HepG2 (cell line): ENCODE data around the gene DDAH1. TPM values are rescaled to one million over a fixed set of nuclear protein-coding genes. Genes with fewer than 3 reads are reported as not detected.

Source experiments
- ATAC-seq: fragments of 200-7000 bp; cut with Tn5 transposase; 3 replicates; pipeline ENCODE4 v1.9.1; 2020; ENCODE audit warnings: mild to moderate bottlenecking, moderate library complexity
- BruUV-seq: library from RNA; stranded (reverse); fragments of 400-500 nt; replicated peaks from 2 replicates; lab custom pipeline; 2021; lab: Mats Ljungman, UMichigan
- CTCF ChIA-PET: fragments of 300-600 bp; formaldehyde crosslinking; extraction: SDS; loops from one replicate; lab custom pipeline; 2021; ENCODE audit warnings: low total read pairs, inconsistent platforms, low intra/inter-chr PET ratio; lab: Yijun Ruan, JAX
- POLR2A ChIA-PET: fragments of 350-600 bp; sonication (Branson Sonifier 250); formaldehyde crosslinking; loops from one replicate; lab custom pipeline; 2020; ENCODE audit warnings: antibody characterized with exemption, inconsistent platforms; lab: Yijun Ruan, JAX
- DNase-seq: peaks from one replicate; pipeline ENCODE4 v3.0.0-alpha.2; 2015; ENCODE audit warnings: low spot score
- FAIRE-seq: peaks from 3 replicates; lab custom pipeline; 2011; peaks lifted over from hg19 to GRCh38; lab: Jason Lieb, UNC
- H2AFZ ChIP-seq: one replicate; pipeline ENCODE4 v1.6.1; 2011; ENCODE audit warnings: low read length, inconsistent platforms
- H3K27ac ChIP-seq: fragments of 300-600 bp; 3 replicates; pipeline ENCODE4 v1.8.0; 2011; ENCODE audit warnings: mixed run types, mild to moderate bottlenecking, mixed read lengths, low read length, inconsistent platforms; ENCODE audit not compliant: insufficient read depth; ENCODE audit errors: extremely low read length
- H3K27me3 ChIP-seq, 2 experiments: fragments of 200-600 bp in 1 of 2; 2 replicates in 1 of 2; 3 replicates in 1 of 2; pipeline versions ENCODE4 v1.6.0 to v1.8.0; 2011; ENCODE audit warnings: low read length in 2 of 2, mild to moderate bottlenecking in 2 of 2, moderate library complexity in 2 of 2, inconsistent platforms in 1 of 2; ENCODE audit not compliant: insufficient read depth in 2 of 2, control insufficient read depth in 1 of 2
- H3K36me3 ChIP-seq, 2 experiments: fragments of 200-600 bp in 1 of 2; replicated peaks in 1 of 2; 2 replicates in 1 of 2; 3 replicates in 1 of 2; pipeline versions ENCODE4 v1.5.1 to v1.8.0; 2011; ENCODE audit warnings: low read length in 2 of 2, inconsistent platforms in 1 of 2; ENCODE audit not compliant: insufficient read depth in 2 of 2, control insufficient read depth in 1 of 2
- H3K4me1 ChIP-seq: 2 replicates; pipeline ENCODE4 v1.5.1; 2012; ENCODE audit warnings: low read length, inconsistent platforms; ENCODE audit not compliant: insufficient read depth
- H3K4me2 ChIP-seq: 2 replicates; pipeline ENCODE4 v1.6.0; 2011; ENCODE audit warnings: low read depth, low read length, inconsistent platforms
- H3K4me3 ChIP-seq, 3 experiments: fragments of 200-600 bp in 1 of 3; sonication (generic), shearing (Covaris generic) in 1 of 3; replicated peaks in 1 of 3; 2 replicates each; pipeline ENCODE4 v1.5.1; 2011 to 2016; ENCODE audit warnings: low read length in 3 of 3, inconsistent platforms in 2 of 3, low read depth in 2 of 3, mild to moderate bottlenecking in 2 of 3, control low read depth in 1 of 3, mixed read lengths in 1 of 3; ENCODE audit not compliant: insufficient read depth in 1 of 3
- H3K79me2 ChIP-seq: one replicate; pipeline ENCODE4 v1.6.1; 2011; ENCODE audit warnings: low read length, inconsistent platforms; ENCODE audit not compliant: insufficient read depth
- H3K9ac ChIP-seq: 2 replicates; pipeline ENCODE4 v1.6.0; 2011; ENCODE audit warnings: mild to moderate bottlenecking, low read depth, low read length, inconsistent platforms; ENCODE audit not compliant: insufficient read depth
- H3K9me3 ChIP-seq: 2 replicates; pipeline ENCODE4 v1.5.1; 2012; ENCODE audit warnings: mild to moderate bottlenecking, low read length
- H4K20me1 ChIP-seq: 2 replicates; pipeline ENCODE4 v1.6.0; 2011; ENCODE audit warnings: inconsistent platforms, mild to moderate bottlenecking, low read length, moderate library complexity; ENCODE audit not compliant: insufficient read depth
- CHD2 ChIP-seq: IDR thresholded peaks from 2 replicates; pipeline ENCODE4 v1.6.1; 2011; ENCODE audit warnings: low read depth, low read length, improper control_type of control experiment
- HBP1 ChIP-seq: IDR thresholded peaks from 2 replicates; pipeline ENCODE4 v1.6.1; 2016; ENCODE audit warnings: low read depth, control low read depth
- WGBS: methylation state at CpG from one replicate; pipeline ENCODE4 v1.1.6; 2017; ENCODE audit warnings: low lambda C conversion rate; 5-methylcytosine and 5-hydroxymethylcytosine counted together
- in situ Hi-C: cut with HindIII; loops from 2 replicates; pipeline ENCODE4 v1.10.0; 2017; ENCODE audit warnings: low pct_unique_long_range_greater_than_20kb; ENCODE audit not compliant: extremely low pct_ligation_motif_present
- intact Hi-C: fragments of 100-400 bp; cut with micrococcal nuclease; formaldehyde crosslinking; loops from one replicate; pipeline ENCODE4 v1.10.0; 2022; ENCODE audit not compliant: unreplicated experiment
- polyA plus RNA-seq, 8 experiments: library from polyadenylated mRNA; depleted of rRNA in 3 of 8; stranded (reverse) in 7 of 8; unstranded in 1 of 8; fragments of >200 nt; fragmentation: Illumina TruSeq in 4 of 8; extraction: Trizol in 4 of 8; gene quantifications; 2 replicates each; pipeline versions ENCODE4 v1.2.1 to v1.2.3, GENCODE V29; 2011 to 2016; ENCODE audit warnings: low read depth in 4 of 8, missing spikeins in 1 of 8, mixed read lengths in 1 of 8; ENCODE audit not compliant: insufficient read depth in 1 of 8
- total RNA-seq, 5 experiments: library from RNA; depleted of rRNA; stranded (reverse); fragments of >200 nt; fragmentation: Illumina TruSeq; extraction: Trizol; gene quantifications; 2 replicates each; pipeline ENCODE4 v1.2.3, GENCODE V29; 2016; ENCODE audit warnings: low read depth in 1 of 5
- TF ChIP-seq, protein P1 (sequence below): sonication (generic); formaldehyde crosslinking; IDR thresholded peaks from 2 replicates; pipeline ENCODE4 v1.4.0; 2020; ENCODE audit warnings: mild to moderate bottlenecking, missing genetic modification reagents
- TF ChIP-seq, protein P2 (sequence below): sonication (generic); formaldehyde crosslinking; IDR thresholded peaks from 2 replicates; pipeline ENCODE4 v1.5.1; 2020; ENCODE audit warnings: mild to moderate bottlenecking, missing genetic modification reagents, borderline replicate concordance
- TF ChIP-seq, protein P3 (sequence below): sonication (generic); formaldehyde crosslinking; IDR thresholded peaks from 2 replicates; pipeline ENCODE4 v1.5.1; 2020; ENCODE audit warnings: mild to moderate bottlenecking, missing genetic modification reagents, borderline replicate concordance

DDAH1 gene
- total and polyA plus RNA-seq, 2 of the 13 experiments (the other 11 are each of a cell fraction or from before 2014, with no cell fraction given) = 39.7 to 64.4 TPM

DNA sequence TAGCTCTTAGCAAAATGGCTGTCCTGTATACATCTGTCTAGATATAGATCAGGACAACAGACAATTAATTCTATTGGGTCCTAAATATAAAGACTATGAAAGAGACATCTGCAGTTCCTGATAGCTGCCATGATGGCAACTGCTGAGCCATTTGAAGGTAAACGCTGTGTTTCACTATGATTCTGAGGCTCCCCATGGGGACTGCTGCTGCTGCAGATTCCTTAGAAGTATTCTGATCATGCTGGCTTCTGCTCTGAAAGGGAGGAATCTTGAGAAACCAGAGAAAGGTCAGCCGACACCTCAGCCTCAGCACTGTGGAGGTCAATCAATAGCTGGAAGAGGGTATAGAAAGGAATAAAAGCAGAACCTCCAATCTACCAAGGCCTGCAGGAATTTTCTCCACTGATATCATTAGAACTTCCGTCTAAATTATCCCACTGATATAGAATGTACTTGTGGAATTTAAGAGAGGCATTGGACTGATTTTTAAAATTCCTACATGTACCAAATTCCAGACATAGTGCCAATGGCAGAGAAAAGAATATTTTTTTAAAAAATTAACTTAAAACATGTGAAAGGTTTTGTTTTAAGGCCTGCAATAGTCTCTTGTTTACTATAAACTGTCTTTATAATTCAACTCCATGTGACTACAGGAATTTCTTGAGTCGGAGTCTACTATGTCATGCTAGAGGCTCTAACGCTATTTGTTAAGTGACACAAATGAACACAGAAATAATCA, 53.2 kb downstream of the DDAH1 start:
- in situ Hi-C loops (no loop called here), intact Hi-C loops (loop anchor here (10.0 kb wide), 1 partner anchor 53 kb away; the partner anchor contains the start of gene DDAH1)
- H3K79me2 ChIP-seq = peaks cover 43% of the 10 kb centered on the region
- WGBS = 94% methylated on average over 5 of the region's 5 CpGs
- no peak overlapping the region for H2AFZ ChIP-seq
- no peak overlapping the region for H3K4me3 ChIP-seq
- ATAC-seq (no peak), FAIRE-seq (no peak), DNase-seq (no peak)
- no peaks in the 10 kb centered on the region for H3K9me3 ChIP-seq
- CTCF ChIA-PET = no interaction called here
- H4K20me1 ChIP-seq = no peaks in the 10 kb centered on the region; the same call in 1 of the 2 replicates
- no peak overlapping the region for H3K27ac ChIP-seq
- H3K36me3 ChIP-seq = no peaks in the 10 kb centered on the region
- H3K4me2 ChIP-seq = no peak overlapping the region
- no peak overlapping the region for H3K9ac ChIP-seq
- no peaks in the 10 kb centered on the region for H3K27me3 ChIP-seq
- peaks cover 21% of the 10 kb centered on the region for H3K4me1 ChIP-seq
- BruUV-seq = no TSS peak
- TF ChIP-seq, protein P1, sequence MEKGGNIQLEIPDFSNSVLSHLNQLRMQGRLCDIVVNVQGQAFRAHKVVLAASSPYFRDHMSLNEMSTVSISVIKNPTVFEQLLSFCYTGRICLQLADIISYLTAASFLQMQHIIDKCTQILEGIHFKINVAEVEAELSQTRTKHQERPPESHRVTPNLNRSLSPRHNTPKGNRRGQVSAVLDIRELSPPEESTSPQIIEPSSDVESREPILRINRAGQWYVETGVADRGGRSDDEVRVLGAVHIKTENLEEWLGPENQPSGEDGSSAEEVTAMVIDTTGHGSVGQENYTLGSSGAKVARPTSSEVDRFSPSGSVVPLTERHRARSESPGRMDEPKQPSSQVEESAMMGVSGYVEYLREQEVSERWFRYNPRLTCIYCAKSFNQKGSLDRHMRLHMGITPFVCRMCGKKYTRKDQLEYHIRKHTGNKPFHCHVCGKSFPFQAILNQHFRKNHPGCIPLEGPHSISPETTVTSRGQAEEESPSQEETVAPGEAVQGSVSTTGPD (CRISPR knock-in tag) = no peak
- TF ChIP-seq HBP1 (CRISPR knock-in tag) (no peak), CHD2 (no peak)
- TF ChIP-seq, protein P2, sequence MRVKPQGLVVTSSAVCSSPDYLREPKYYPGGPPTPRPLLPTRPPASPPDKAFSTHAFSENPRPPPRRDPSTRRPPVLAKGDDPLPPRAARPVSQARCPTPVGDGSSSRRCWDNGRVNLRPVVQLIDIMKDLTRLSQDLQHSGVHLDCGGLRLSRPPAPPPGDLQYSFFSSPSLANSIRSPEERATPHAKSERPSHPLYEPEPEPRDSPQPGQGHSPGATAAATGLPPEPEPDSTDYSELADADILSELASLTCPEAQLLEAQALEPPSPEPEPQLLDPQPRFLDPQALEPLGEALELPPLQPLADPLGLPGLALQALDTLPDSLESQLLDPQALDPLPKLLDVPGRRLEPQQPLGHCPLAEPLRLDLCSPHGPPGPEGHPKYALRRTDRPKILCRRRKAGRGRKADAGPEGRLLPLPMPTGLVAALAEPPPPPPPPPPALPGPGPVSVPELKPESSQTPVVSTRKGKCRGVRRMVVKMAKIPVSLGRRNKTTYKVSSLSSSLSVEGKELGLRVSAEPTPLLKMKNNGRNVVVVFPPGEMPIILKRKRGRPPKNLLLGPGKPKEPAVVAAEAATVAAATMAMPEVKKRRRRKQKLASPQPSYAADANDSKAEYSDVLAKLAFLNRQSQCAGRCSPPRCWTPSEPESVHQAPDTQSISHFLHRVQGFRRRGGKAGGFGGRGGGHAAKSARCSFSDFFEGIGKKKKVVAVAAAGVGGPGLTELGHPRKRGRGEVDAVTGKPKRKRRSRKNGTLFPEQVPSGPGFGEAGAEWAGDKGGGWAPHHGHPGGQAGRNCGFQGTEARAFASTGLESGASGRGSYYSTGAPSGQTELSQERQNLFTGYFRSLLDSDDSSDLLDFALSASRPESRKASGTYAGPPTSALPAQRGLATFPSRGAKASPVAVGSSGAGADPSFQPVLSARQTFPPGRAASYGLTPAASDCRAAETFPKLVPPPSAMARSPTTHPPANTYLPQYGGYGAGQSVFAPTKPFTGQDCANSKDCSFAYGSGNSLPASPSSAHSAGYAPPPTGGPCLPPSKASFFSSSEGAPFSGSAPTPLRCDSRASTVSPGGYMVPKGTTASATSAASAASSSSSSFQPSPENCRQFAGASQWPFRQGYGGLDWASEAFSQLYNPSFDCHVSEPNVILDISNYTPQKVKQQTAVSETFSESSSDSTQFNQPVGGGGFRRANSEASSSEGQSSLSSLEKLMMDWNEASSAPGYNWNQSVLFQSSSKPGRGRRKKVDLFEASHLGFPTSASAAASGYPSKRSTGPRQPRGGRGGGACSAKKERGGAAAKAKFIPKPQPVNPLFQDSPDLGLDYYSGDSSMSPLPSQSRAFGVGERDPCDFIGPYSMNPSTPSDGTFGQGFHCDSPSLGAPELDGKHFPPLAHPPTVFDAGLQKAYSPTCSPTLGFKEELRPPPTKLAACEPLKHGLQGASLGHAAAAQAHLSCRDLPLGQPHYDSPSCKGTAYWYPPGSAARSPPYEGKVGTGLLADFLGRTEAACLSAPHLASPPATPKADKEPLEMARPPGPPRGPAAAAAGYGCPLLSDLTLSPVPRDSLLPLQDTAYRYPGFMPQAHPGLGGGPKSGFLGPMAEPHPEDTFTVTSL (CRISPR knock-in tag) = no peak
- TF ChIP-seq, protein P3, sequence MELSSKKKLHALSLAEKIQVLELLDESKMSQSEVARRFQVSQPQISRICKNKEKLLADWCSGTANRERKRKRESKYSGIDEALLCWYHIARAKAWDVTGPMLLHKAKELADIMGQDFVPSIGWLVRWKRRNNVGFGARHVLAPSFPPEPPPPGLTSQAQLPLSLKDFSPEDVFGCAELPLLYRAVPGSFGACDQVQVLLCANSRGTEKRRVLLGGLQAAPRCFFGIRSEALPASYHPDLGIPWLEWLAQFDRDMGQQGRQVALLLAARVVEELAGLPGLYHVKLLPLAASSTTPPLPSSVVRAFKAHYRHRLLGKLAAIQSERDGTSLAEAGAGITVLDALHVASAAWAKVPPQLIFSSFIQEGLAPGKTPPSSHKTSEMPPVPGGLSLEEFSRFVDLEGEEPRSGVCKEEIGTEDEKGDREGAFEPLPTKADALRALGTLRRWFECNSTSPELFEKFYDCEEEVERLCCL (CRISPR knock-in tag) = no peak
- POLR2A ChIA-PET = interaction anchor here (1.3 kb wide), 1 partner anchor 54 kb away, joined by 3 read pairs; no protein-coding TSS in a partner anchor
